HCT116 (cell line): ENCODE data around the gene SLC17A1.

ENCODE experiments used
- EZH2phosphoT487 ChIP-seq: fragments of 200-600 bp; IDR thresholded peaks from 2 replicates; pipeline ENCODE4 v1.6.1; 2018; ENCODE audit warnings: antibody characterized with exemption, borderline replicate concordance
- POLR2A ChIP-seq: IDR thresholded peaks from 2 replicates; pipeline ENCODE4 v1.7.0; 2011; ENCODE audit warnings: borderline replicate concordance; ENCODE audit not compliant: insufficient read depth, insufficient read length; ENCODE audit errors: extremely low read depth
- POLR2AphosphoS5 ChIP-seq: IDR thresholded peaks from 2 replicates; pipeline ENCODE4 v1.6.1; 2011; ENCODE audit warnings: mild to moderate bottlenecking, low read depth, low read length, moderate library complexity
- RAD21 ChIP-seq: IDR thresholded peaks from 2 replicates; pipeline ENCODE4 v1.6.1; 2012; ENCODE audit warnings: low read depth, mild to moderate bottlenecking
- TF ChIP-seq, protein P1 (sequence below), 3 experiments: fragments of 200-600 bp in 1 of 3; sonication (generic) in 1 of 3; IDR thresholded peaks in 2 of 3; conservative IDR thresholded peaks in 1 of 3; 2 replicates each; pipeline ENCODE4 v1.5.1; 2012 to 2017; ENCODE audit warnings: low read depth in 2 of 3, low read length in 2 of 3, antibody characterized with exemption in 1 of 3, borderline replicate concordance in 1 of 3, control low read depth in 1 of 3, mild to moderate bottlenecking in 1 of 3, mixed read lengths in 1 of 3, mixed run types in 1 of 3, moderate library complexity in 1 of 3; ENCODE audit not compliant: insufficient read depth in 1 of 3
- TF ChIP-seq, protein P2 (sequence below): IDR thresholded peaks from 2 replicates; pipeline ENCODE4 v1.6.1; 2012

DNA sequence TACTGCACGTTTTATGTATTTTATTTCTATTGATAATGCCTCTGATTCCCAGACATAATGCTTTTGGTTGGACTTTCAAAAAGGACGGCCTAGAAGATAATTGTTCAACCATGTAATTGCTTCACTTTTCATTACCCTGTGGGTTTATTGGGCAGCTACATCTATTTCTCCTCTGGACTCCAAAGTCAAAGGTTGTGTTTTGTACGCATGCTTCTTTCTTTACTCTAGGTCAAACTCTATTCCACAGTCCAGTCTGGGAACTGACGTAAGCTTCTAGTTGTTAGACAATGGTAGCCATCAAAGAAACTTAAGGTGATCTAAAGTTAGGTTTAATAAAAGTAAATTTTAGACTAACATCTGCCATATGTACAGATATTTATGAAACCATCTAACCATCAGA lies 48.7 kb upstream of the SLC17A1 start:
- TF ChIP-seq POLR2A (no peak), EZH2phosphoT487 (no peak), POLR2AphosphoS5 (no peak), RAD21 (no peak)
- TF ChIP-seq, protein P1, sequence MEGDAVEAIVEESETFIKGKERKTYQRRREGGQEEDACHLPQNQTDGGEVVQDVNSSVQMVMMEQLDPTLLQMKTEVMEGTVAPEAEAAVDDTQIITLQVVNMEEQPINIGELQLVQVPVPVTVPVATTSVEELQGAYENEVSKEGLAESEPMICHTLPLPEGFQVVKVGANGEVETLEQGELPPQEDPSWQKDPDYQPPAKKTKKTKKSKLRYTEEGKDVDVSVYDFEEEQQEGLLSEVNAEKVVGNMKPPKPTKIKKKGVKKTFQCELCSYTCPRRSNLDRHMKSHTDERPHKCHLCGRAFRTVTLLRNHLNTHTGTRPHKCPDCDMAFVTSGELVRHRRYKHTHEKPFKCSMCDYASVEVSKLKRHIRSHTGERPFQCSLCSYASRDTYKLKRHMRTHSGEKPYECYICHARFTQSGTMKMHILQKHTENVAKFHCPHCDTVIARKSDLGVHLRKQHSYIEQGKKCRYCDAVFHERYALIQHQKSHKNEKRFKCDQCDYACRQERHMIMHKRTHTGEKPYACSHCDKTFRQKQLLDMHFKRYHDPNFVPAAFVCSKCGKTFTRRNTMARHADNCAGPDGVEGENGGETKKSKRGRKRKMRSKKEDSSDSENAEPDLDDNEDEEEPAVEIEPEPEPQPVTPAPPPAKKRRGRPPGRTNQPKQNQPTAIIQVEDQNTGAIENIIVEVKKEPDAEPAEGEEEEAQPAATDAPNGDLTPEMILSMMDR (IDR thresholded peaks at IDR 0.05 in 2 of 3, conservative IDR thresholded peaks at IDR 0.05 in 1 of 3; ENCODE audit: borderline replicate concordance in 1 of 3, insufficient read depth in 1 of 3, low read depth in 2 of 3, low read length in 2 of 3) = no peak
- TF ChIP-seq, protein P2, sequence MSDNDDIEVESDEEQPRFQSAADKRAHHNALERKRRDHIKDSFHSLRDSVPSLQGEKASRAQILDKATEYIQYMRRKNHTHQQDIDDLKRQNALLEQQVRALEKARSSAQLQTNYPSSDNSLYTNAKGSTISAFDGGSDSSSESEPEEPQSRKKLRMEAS = no peak
